Chondrocyte (in vitro differentiated cells): ENCODE data around the gene MTM1. TPM values are rescaled to one million over a fixed set of nuclear protein-coding genes. Genes with fewer than 3 reads are reported as not detected.

ENCODE experiments used
- DNase-seq: peaks from one replicate; pipeline ENCODE4 v3.0.0; 2021; ENCODE audit warnings: mixed read lengths, low spot score
- H3K27ac Mint-ChIP-seq: one replicate; pipeline ENCODE4 v1.8.0; 2021; ENCODE audit warnings: mild to moderate bottlenecking, moderate library complexity, mixed read lengths; ENCODE audit not compliant: unreplicated experiment
- H3K27me3 Mint-ChIP-seq: 2 replicates; pipeline ENCODE4 v1.8.0; 2021; ENCODE audit warnings: low read depth, mixed read lengths
- H3K36me3 Mint-ChIP-seq: 2 replicates; pipeline ENCODE4 v1.8.0; 2021; ENCODE audit warnings: low read depth, mixed read lengths
- H3K4me1 Mint-ChIP-seq: 2 replicates; pipeline ENCODE4 v1.8.0; 2021; ENCODE audit warnings: low read depth, mild to moderate bottlenecking, mixed read lengths
- H3K4me3 Mint-ChIP-seq: one replicate; pipeline ENCODE4 v1.8.0; 2021; ENCODE audit warnings: mild to moderate bottlenecking, moderate library complexity, mixed read lengths; ENCODE audit not compliant: unreplicated experiment
- H3K9me3 Mint-ChIP-seq: 2 replicates; pipeline ENCODE4 v1.8.0; 2021; ENCODE audit warnings: low read depth, mixed read lengths
- total RNA-seq: library from RNA; stranded (reverse); gene quantifications from 3 replicates; pipeline ENCODE4 v1.2.1, GENCODE V29; 2021
- TF ChIP-seq, protein P1 (sequence below): fragments of 200-600 bp; sonication (generic); IDR thresholded peaks from 2 replicates; pipeline ENCODE4 v1.5.0; 2021; ENCODE audit warnings: antibody characterized with exemption, mild to moderate bottlenecking, moderate library complexity

MTM1 gene
- total RNA-seq, 1 donor from 2014 or later = 10.1 TPM

DNA sequence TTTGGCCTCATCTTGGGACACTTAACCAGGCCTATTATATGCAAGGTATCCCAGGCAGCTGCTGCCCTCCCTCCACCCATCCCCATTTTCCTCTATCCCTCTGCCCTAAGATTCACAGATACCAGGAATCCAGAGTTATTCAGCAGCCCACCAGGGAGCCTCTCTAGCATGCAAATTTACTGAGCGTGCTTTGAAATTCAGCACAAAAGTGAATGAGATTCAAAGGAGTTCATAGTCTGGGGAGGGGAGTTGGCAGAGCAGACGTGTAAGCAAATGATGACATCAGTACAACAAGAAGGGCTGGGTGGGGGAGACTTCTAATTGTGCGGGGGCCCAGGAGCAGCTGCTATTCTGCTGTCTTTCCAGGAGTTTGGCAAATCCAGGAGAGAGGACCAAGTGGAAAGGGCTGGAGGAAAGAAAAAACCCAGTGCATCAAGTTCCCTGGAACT is 1.7 kb upstream of the MTM1 start:
- Mint-ChIP-seq H3K9me3 (peaks cover 3% of the 10 kb centered on the region), H3K4me1 (peaks cover 18% of the 10 kb centered on the region), H3K36me3 (no peaks in the 10 kb centered on the region), H3K27ac (no peak overlapping the region), H3K27me3 (no peaks in the 10 kb centered on the region), H3K4me3 (no peak overlapping the region)
- DNase-seq = no peak
- TF ChIP-seq, protein P1, sequence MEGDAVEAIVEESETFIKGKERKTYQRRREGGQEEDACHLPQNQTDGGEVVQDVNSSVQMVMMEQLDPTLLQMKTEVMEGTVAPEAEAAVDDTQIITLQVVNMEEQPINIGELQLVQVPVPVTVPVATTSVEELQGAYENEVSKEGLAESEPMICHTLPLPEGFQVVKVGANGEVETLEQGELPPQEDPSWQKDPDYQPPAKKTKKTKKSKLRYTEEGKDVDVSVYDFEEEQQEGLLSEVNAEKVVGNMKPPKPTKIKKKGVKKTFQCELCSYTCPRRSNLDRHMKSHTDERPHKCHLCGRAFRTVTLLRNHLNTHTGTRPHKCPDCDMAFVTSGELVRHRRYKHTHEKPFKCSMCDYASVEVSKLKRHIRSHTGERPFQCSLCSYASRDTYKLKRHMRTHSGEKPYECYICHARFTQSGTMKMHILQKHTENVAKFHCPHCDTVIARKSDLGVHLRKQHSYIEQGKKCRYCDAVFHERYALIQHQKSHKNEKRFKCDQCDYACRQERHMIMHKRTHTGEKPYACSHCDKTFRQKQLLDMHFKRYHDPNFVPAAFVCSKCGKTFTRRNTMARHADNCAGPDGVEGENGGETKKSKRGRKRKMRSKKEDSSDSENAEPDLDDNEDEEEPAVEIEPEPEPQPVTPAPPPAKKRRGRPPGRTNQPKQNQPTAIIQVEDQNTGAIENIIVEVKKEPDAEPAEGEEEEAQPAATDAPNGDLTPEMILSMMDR = no peak

DNA sequence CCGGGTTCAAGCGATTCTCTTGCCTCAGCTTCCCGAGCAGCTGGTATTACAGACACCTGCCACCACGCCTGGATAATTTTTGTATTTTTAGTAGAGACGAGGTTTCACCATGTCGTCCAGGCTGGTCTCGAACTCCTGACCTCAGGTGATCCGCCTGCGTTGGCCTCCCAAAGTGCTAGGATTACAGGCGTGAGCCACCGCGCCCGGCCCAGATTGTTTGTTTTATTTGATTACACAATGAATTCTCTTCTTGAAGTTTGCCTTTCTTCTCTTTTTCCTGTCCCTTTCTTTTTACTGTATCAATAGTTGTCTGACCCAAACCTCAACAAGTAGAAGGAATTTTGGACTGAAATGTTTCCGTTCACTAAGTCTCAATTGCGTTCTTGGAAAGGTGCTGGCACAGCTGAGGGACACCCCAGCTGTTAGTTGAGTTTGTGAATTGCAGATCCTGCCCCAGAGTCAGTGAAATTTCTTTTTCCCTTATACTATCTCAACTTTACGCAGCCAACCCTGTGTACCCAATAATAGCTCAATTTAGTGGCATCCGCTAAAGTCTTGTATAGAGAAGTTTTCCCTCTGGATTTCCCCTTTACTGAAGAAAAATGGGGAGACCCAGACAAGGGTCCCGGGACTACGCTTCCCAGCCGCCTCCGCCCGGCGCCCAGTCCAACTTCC is 639 bp upstream of the MTM1 start:
- peaks cover 20% of the 10 kb centered on the region for H3K4me1 Mint-ChIP-seq
- no peaks in the 10 kb centered on the region for H3K36me3 Mint-ChIP-seq
- H3K27me3 Mint-ChIP-seq = no peaks in the 10 kb centered on the region
- H3K27ac Mint-ChIP-seq = peak overlapping the region; percentile 45
- TF ChIP-seq, protein P1 = no peak
- peaks cover 3% of the 10 kb centered on the region for H3K9me3 Mint-ChIP-seq
- peak overlapping the region; percentile 64 for H3K4me3 Mint-ChIP-seq
- no peak for DNase-seq

DNA sequence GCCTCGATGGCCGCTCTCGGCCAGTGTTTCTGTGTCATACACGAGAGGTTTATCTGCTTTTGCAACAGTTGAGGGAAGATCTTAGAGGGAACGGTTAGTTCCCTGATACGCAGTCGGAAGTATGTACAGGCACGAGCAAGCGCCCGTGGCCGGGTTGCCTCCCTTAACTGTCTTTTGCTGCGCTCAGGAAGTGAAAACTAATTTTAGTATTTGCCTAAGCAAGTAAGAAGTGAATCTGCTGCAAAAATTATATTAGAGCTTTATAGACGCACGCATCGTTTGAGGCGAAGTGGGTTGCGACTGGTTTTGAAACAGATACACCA is 695 bp downstream of the MTM1 start:
- peak overlapping the region; percentile 72 for H3K4me3 Mint-ChIP-seq

DNA sequence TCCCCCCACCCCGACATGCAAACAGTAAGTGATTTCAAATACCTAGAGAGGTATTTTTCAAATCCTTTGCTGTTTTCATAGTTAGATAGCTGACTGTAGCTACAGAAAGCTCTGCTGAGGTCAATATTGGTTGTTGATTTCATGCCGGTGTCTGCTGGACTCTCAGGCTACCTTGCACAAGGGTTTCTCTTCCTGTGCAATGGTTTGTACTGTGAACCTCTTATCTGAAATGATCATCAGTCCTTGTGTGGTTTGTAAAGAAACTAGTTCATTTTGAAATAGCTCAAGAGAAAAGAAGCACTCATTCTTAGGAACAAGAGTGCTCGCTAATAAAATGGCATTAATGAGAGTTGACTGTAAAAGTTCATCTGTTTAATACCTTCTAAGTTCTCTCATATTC is 2.1 kb downstream of the MTM1 start:
- TF ChIP-seq, protein P1 = no peak
- DNase-seq = no peak
- Mint-ChIP-seq H3K27me3 (no peaks in the 10 kb centered on the region), H3K36me3 (no peaks in the 10 kb centered on the region), H3K9me3 (no peaks in the 10 kb centered on the region), H3K27ac (no peak overlapping the region), H3K4me1 (peaks cover 33% of the 10 kb centered on the region), H3K4me3 (no peak overlapping the region)

More for the DNA sequence above, 695 bp downstream of the MTM1 start:
- Mint-ChIP-seq H3K36me3 (no peaks in the 10 kb centered on the region), H3K27ac (peak overlapping the region; percentile 80), H3K9me3 (peaks cover under 1% of the 10 kb centered on the region), H3K4me1 (peaks cover 22% of the 10 kb centered on the region), H3K27me3 (no peaks in the 10 kb centered on the region)
- TF ChIP-seq, protein P1 = no peak
- no peak for DNase-seq

DNA sequence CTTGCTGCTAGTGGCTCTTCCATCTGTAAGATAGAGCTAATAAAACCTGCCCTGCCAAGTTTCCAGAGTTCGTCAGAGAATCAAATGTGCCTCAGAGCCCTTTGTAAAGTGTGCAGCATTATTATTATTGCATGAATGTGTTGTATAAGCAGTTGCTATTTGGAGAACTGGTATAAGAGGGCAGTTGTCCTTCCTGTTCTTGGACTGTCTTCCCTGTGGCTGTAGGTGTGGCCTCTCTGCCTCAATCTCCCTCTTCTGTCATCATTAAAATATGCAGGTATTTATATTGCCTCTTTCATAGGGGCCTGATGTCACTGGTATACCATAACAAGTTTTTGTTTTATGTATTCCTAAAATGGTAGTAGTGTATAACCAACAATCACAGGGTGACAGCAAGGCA is 3.8 kb downstream of the MTM1 start:
- Mint-ChIP-seq H3K27me3 (no peaks in the 10 kb centered on the region), H3K27ac (no peak overlapping the region), H3K4me3 (no peak overlapping the region), H3K36me3 (no peaks in the 10 kb centered on the region), H3K4me1 (peaks cover 39% of the 10 kb centered on the region), H3K9me3 (no peaks in the 10 kb centered on the region)
- DNase-seq = no peak
- TF ChIP-seq, protein P1 = no peak
